ENCODE measurements around the gene EFNA5.

GRCh38 chr5:107674655-107675054, 3.9 kb upstream of the EFNA5 start:
- TF ChIP-seq CTCF (IDR thresholded peaks at IDR 0.05; ENCODE audit: poor library complexity, severe bottlenecking) (no peak), EZH2 (IDR thresholded peaks at IDR 0.05; ENCODE audit: borderline replicate concordance, insufficient read depth, low read length, poor library complexity, severe bottlenecking) (no peak), RAD21 (conservative IDR thresholded peaks at IDR 0.05) (no peak), TAF1 (IDR thresholded peaks at IDR 0.05; ENCODE audit: low read depth) (no peak), POLR2AphosphoS5 (IDR thresholded peaks at IDR 0.05) (no peak), MXI1 (conservative IDR thresholded peaks at IDR 0.05; ENCODE audit: poor library complexity, severe bottlenecking) (no peak), REST (IDR thresholded peaks at IDR 0.05; ENCODE audit: borderline replicate concordance) (no peak), EP300 (conservative IDR thresholded peaks at IDR 0.05; ENCODE audit: poor library complexity, severe bottlenecking) (no peak), SMC3 (conservative IDR thresholded peaks at IDR 0.05; ENCODE audit: poor library complexity) (no peak)

Data from neural cell (in vitro differentiated cells).